Stimulated activated CD4-positive, alpha-beta T cell treated with anti-CD3 and anti-CD28 coated beads, Interleukin-1b, Interleukin-23, amount 100 ng/mL, for 4 hours (primary cell): ENCODE measurements around the gene ZNF444.
"Not testable (repeated sequence)": the region's sequence is repeated elsewhere in the genome, so short reads cannot be mapped to it uniquely, and the experiment has no call there.

Experiments used
- DNase-seq, 2 donors: peaks; one replicate each; pipeline ENCODE4 v3.0.0-alpha.2; 2020; ENCODE audit warnings: low read depth in 2 of 2

Gene ZNF444

DNA sequence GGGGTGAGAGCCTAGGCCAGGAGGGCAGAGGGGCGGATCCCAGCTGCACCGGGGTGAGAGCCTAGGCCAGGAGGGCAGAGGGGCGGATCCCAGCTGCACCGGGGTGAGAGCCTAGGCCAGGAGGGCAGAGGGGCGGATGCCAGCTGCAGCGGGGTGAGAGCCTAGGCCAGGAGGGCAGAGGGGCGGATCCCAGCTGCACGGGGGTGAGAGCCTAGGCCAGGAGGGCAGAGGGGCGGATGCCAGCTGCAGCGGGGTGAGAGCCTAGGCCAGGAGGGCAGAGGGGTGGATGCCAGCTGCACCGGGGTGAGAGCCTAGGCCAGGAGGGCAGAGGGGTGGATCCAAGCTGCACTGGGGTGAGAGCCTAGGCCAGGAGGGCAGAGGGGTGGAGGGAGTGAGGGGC lies 35.2 kb downstream of the ZNF444 start:
- DNase-seq, result not testable (repeated sequence)

DNA sequence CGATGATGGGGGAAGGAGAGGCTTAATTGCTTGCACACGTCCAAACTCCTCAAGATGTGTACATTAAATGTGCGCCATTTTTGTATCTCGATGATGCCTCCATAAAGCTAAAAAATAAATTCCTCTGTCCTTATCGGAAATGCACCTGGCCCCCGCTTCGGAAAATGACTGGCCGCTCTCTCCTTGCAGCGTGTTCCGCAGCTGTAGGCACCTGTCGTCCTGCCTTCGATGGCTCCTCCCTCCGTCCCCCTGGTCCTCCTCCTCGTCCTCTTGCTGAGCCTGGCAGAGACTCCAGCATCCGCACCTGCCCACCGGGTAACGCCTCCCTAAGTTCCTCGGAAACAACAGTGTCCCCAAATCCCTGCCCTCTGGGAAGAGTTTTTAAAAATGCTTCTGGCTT lies 35.8 kb downstream of the ZNF444 start:
- DNase-seq, result no peak

DNA sequence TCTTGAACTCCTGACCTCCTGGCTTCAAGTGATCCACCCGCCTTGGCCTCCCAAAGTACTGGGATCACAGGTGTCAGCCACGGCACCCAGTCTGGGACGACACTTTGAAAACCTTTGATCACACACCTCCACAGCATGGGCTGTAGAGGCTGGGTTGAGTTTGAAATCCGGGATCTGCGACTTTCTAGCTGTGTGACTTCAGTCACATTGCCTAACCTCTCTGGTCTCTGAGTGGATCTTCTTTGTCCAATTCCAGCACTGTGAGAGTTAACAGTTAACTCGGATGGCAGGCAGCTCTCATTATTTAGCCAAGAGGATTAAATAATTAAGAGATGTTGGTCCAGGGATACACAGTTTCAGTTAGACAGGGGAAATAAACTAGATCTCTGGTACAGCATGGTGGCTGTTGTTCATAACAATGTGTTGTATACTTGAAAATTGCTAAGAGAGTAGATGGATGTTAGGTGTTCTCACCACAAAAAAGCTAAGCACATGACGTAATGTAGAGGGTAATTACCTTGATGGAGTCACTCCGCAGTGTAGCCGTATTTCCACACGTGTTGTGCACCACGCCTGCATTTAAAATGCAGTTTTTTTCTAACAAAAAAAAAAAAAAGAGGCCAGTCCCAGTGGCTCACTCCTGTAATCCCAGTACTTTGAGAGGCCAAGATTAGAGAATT lies 36.6 kb downstream of the ZNF444 start:
- no peak for DNase-seq

DNA sequence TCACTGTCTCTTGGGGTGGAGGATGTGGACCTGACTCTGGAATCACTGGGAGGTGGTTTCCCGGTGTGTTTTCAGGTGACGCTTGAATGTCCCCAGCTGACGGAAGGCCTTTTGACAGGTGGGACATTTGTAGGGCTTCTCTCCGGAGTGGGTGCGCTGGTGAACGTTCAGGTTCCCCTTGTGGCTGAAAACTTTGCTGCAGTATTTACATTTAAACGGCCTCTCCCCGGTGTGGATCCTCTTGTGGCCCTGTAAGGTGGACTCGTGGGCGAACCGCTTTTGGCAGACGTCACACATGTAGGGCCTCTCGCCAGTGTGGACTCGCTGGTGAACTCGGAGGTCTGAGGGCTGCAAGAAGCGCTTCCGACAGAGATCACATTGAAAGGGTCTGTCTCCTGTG lies 48.7 kb downstream of the ZNF444 start:
- no peak for DNase-seq

DNA sequence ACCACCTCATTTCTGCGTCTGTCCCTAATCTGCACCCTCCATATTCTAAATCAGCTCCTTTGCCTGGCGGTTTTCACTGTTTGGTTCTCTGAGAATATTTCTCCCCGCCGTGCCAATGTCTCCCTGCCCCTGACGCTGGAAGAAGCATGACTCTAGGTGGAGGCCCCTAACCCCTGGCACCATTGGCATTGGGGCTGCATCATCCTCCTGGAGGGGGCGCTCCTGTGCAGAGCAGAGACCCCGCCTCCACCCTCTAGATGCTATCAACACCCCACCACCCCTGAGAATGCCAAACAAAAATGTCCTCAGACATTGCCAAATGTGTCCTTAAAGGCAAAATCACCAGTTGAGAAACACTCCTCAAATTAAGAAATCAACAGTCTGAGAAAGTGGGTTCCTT lies 50.0 kb downstream of the ZNF444 start:
- no peak for DNase-seq

DNA sequence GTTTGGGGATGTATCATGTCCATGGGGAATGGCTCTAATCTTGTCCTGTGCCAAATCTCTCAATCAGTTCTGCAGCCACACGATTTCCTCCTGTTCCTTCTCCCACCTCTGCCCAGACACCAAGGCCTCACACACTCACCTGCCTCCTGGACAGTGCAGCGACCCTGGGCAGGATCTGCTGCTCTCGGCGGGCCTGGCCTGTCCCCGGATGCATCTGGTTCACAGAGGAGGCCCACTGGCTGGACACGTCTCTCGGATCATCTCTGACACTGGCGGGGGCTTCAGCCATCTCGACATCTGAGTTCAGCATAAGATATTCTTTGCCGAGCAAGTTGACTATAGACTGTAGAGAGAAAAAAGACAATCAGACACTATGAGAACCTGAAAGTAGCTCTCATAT lies 50.6 kb downstream of the ZNF444 start:
- DNase-seq, result no peak

DNA sequence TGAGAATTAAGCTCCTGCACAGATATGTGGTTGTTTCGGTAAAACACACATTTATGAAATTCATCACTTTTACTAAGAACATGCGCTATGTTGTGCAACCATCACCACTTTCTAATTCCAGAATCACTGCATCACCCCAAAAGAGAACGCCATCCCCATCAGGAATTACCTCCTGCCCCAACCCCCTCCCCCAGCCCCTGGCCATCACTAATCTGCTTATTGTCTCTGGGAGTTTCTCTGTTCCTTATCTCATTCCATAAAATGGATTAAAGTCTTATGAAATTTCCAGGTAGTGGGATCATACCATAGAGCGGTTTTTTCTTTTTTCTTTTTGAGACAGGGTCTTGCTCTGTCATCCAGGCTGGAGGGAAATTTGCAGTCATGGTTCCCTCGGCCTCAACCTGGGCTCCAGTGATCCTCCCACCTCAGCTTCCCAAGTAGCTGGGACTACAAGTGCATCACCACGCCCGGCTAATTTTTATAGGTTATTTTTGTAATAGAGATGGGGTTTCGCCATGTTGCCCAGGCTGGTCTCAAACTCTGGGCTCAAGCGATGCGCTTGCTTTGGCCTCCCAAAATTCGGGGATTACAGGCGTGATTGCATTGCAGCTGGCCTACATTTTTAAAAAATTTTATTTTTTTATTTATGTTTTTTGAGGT lies 53.0 kb downstream of the ZNF444 start:
- DNase-seq, result no peak

DNA sequence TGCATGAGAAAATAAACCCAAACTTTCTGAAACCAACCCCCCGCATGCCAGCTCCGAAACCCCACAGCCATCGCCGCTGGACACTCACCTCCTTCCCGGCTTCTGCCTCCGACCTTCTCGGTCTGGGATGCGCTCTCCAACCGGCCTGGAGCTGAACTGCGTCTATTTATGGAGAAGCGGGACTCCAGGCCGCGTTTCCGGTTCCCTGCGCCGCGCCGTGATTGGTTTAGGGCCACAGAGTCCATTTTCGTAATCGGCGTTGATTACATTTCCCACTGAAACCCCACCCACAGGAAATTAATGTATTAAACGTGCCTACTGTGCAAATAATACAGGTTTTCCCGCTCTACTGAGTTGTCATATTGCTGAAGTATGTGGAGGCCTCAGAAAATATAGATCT lies 56.6 kb downstream of the ZNF444 start, which contains the start of gene ZSCAN5B:
Gene ZSCAN5B, minus strand, starts transcription at position 138 of the 400 bp plus-strand sequence. CDS start 4,731 bp downstream, outside the sequence.
- not testable (repeated sequence) for DNase-seq

DNA sequence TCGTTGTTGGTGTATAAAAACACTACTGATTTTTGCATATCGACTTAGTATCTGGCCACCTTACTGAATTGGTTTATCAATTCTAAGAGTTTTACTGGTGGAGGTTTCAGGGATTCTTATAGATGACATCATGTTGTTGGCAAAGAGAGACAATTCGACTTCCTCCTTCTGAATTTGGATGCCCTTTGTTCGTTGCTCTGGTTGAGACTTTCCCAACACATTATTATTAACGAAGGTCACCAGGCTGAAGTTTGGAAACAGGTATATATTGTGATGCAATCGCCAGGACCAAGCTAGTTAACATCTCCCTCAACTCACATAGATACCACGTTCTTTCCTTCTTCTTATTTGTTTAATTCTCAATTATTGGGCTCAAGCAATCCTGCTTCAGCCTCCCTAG lies 58.6 kb downstream of the ZNF444 start:
- DNase-seq, result no peak

DNA sequence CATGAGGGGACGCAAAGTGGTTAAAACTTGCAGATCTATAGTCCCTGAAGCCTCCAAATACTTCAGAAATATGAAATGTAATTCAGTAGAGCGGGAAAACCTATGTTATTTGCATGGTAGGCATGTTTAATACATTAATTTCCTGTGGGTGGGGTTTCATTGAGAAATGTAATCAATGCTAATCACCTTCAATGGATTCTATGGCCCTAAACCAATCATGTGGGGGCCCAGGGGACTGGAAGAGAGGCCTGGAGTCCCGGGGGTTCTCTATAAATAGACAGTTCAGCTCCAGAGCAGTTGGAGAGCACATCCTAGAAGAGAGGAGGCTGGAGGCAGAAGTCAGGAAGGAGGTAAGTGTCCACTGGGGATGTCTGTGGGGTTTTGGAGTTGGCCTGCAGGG lies 60.9 kb downstream of the ZNF444 start, which contains the start of gene ZSCAN5C:
Gene ZSCAN5C, plus strand, starts transcription at position 301 of the 400 bp plus-strand sequence. CDS start 3,641 bp downstream, outside the sequence.
- DNase-seq, result no peak

DNA sequence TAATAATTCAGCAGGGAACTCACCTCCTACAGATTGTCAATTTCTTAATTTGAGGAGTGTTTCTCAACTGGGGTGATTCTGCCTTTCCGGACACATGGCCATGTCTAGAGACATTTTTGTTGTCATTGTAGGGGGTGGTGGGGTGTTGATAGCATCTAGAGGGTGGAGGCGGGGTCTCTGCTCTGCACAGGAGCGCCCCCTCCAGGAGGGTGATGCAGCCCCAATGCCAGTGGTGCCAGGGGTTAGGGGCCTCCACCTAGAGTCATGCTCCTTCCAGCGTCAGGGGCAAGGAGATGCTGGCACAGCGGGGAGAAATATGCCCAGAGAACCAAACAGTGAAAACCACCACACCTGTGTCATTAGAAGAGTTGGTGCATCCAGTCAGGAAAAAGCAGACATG lies 66.5 kb downstream of the ZNF444 start:
- DNase-seq, result not testable (repeated sequence)

DNA sequence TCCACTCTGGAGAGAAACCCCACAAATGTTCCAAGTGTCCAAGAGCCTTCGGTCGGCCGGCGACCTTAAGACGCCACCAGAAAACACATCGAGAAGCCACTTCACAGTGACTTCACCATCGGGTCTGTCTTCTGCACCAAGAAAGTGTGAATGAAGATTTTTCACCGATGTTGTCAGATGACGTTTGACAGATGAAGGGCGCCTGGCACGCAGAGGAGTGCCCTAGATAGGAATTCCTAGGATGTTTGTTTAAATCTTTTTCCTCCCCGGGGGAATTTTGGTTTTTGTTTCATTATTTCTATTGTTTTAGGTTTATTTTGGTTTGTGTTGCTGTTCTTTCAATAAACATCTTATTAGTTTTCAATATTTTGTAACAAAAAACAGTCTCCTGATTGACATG lies 68.0 kb downstream of the ZNF444 start:
- no peak for DNase-seq

DNA sequence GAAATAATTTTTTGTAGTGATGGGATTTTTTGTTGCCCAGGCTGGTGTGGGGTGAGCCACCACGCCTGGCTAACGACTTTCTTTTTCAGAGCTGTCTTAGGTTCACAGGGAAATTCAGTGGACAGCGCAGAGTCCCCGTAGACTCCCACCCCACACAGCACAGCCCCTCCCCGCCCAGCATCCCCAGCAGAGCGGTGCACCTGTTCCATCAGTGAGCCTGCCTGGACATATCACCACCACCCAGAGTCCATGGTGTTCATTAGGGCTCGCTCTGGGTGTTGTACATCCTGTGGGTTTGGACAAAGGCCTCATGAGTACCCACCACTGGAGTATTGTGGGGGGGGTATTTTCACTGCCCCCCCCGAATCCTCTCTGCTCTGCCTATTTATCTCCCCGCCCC lies 68.9 kb downstream of the ZNF444 start:
- not testable (repeated sequence) for DNase-seq
